ENCODE results near the gene CCL24.
"Not testable (repeated sequence)": the region's sequence is repeated elsewhere in the genome, so short reads cannot be mapped to it uniquely, and the experiment has no call there.

CCL24 gene

GRCh38 chr7:75795831-75796285 lies 17.7 kb downstream of the CCL24 start:
- peaks cover 7% of the 10 kb centered on the region for H3K27me3 ChIP-seq
- H3K4me1 ChIP-seq = no peaks in the 10 kb centered on the region
- TF ChIP-seq CTCF (IDR thresholded peaks at IDR 0.05; ENCODE audit: low read depth, low read length) = no peak
- no peaks in the 10 kb centered on the region for H3K36me3 ChIP-seq
- DNase-seq = no peak
- H3K4me3 ChIP-seq (ENCODE audit: low read depth, low read length) = no peak overlapping the region
- H3K9me3 ChIP-seq = no peaks in the 10 kb centered on the region

- H3K4me3 ChIP-seq (ENCODE audit: low read depth, low read length) = no peak overlapping the region
- no peak for TF ChIP-seq CTCF (IDR thresholded peaks at IDR 0.05; ENCODE audit: low read depth, low read length)
- no peaks in the 10 kb centered on the region for H3K36me3 ChIP-seq
- DNase-seq = no peak
- no peaks in the 10 kb centered on the region for H3K9me3 ChIP-seq
- H3K27me3 ChIP-seq = peaks cover 7% of the 10 kb centered on the region
- H3K4me1 ChIP-seq = no peaks in the 10 kb centered on the region
Measured at GRCh38 chr7:75793676-75794075, 19.9 kb downstream of the CCL24 start.

GRCh38 chr7:75792567-75792966 lies 21.0 kb downstream of the CCL24 start:
- not testable (repeated sequence) for H3K36me3 ChIP-seq; H3K4me1 ChIP-seq; H3K27me3 ChIP-seq; H3K4me3 ChIP-seq (ENCODE audit: low read depth, low read length); DNase-seq; H3K9me3 ChIP-seq

- Histone ChIP-seq H3K4me3 (ENCODE audit: low read depth, low read length) (no peak overlapping the region), H3K9me3 (no peaks in the 10 kb centered on the region), H3K27me3 (no peaks in the 10 kb centered on the region), H3K4me1 (no peaks in the 10 kb centered on the region), H3K36me3 (no peaks in the 10 kb centered on the region)
- no peak for TF ChIP-seq CTCF (IDR thresholded peaks at IDR 0.05; ENCODE audit: low read depth, low read length)
- DNase-seq = no peak
Measured at GRCh38 chr7:75789361-75789924, 24.2 kb downstream of the CCL24 start.

- not testable (repeated sequence) for H3K9me3 ChIP-seq; DNase-seq; H3K36me3 ChIP-seq; H3K4me3 ChIP-seq (ENCODE audit: low read depth, low read length); H3K4me1 ChIP-seq; H3K27me3 ChIP-seq
Measured at GRCh38 chr7:75788154-75788847, 25.3 kb downstream of the CCL24 start.

- DNase-seq; H3K4me1 ChIP-seq; H3K9me3 ChIP-seq; H3K27me3 ChIP-seq; H3K36me3 ChIP-seq; H3K4me3 ChIP-seq (ENCODE audit: low read depth, low read length): not testable (repeated sequence)
Measured at GRCh38 chr7:75783058-75783457, 30.5 kb downstream of the CCL24 start.

GRCh38 chr7:75780647-75781273 lies 32.8 kb downstream of the CCL24 start:
- not testable (repeated sequence) for H3K9me3 ChIP-seq; H3K4me3 ChIP-seq (ENCODE audit: low read depth, low read length); H3K27me3 ChIP-seq; DNase-seq; H3K36me3 ChIP-seq; H3K4me1 ChIP-seq

GRCh38 chr7:75779516-75779915 lies 34.1 kb downstream of the CCL24 start:
- not testable (repeated sequence) for DNase-seq

GRCh38 chr7:75779035-75779434 lies 34.6 kb downstream of the CCL24 start:
- not testable (repeated sequence) for H3K36me3 ChIP-seq; H3K4me3 ChIP-seq (ENCODE audit: low read depth, low read length); H3K9me3 ChIP-seq; H3K4me1 ChIP-seq; H3K27me3 ChIP-seq; DNase-seq

More at GRCh38 chr7:75779516-75779915, 34.1 kb downstream of the CCL24 start:
- not testable (repeated sequence) for H3K4me1 ChIP-seq; H3K9me3 ChIP-seq; H3K36me3 ChIP-seq; H3K27me3 ChIP-seq; H3K4me3 ChIP-seq (ENCODE audit: low read depth, low read length)

Measured in BE2C (cell line).